ENCODE measurements around the gene ATOH8.

ATOH8 gene

DNA sequence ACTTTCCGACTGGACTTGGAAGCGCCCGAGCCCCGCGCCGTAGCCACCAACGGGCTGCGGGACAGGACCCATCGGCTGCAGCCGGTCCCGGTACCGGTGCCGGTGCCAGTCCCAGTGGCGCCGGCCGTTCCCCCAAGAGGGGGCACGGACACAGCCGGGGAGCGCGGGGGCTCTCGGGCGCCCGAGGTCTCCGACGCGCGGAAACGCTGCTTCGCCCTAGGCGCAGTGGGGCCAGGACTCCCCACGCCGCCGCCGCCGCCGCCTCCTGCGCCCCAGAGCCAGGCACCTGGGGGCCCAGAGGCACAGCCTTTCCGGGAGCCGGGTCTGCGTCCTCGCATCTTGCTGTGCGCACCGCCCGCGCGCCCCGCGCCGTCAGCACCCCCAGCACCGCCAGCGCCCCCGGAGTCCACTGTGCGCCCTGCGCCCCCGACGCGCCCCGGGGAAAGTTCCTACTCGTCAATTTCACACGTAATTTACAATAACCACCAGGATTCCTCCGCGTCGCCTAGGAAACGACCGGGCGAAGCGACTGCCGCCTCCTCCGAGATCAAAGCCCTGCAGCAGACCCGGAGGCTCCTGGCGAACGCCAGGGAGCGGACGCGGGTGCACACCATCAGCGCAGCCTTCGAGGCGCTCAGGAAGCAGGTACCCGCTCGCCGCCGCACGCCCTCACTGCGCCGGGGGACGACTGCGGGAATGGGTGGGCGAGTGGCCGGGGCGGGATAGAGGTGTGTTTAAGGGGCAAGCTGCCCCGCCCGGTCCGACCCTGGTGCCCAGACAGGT, 713 bp downstream of the ATOH8 start:
- peak; percentile 67 for DNase-seq (ENCODE audit: low spot score)

DNA sequence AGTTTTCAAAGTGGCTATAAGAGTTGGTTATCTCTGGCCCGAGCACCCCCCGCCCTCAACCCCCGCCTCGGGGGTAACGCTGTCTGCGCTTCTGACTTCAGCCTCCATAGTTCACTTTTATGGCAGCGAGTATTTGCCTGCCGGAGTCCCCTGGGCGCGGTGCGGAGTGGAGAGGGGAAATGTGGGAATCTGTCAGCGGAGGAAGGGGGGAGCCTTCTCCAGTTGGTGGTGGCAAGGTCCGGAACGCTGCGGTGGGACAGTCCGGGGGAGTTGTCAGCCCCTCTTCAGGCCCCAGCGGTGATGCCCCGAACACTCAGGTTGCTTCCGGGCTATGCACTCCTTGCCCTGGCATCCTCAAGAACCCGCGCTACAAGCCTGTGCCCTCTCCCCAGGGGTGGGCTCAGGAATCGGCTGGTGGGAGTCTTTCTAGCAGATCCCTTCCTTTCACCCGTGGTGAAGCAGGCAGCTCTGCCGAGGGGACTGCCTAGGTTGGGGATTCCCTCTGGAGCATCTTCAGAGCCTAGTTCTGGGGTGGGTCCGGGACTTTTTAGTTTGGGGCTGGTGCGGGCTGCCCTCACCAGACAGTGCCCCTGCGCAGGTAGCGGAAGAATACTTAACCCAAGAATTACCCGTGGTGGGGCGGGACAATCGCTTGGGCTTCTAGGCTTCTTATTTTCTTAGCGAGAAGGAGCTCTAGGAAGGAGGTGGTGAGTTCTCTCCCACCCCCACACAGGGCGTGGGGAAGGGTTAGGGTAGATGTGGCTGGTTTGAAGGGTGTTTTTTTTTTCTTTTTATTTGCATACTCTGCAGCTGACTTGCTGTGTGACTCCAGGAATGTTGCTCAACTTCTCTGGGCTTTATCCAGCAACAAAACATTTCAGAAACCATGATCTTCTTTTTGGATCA, 1.6 kb downstream of the ATOH8 start:
- DNase-seq (ENCODE audit: low spot score) = no peak

DNA sequence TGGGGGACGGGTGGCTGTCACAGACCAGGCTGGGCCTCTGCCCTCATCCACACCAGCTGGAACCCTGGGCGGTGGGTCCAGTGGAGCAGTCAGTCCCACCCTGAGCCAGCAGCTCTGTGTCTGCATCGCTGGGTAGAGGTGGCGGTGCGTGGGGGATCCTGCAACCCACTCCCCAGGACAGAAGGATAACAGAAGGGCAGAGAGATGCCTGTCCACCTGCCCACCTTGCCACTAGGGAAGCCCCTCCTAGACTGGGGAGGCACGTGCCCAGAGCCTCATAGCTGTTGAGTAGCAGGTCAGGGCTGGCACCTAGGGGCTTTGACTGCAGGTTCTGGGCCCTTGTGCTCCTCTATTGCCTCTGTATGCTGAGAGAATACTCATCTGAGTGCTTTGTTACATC, 2.4 kb downstream of the ATOH8 start:
- DNase-seq (ENCODE audit: low spot score) = no peak

DNA sequence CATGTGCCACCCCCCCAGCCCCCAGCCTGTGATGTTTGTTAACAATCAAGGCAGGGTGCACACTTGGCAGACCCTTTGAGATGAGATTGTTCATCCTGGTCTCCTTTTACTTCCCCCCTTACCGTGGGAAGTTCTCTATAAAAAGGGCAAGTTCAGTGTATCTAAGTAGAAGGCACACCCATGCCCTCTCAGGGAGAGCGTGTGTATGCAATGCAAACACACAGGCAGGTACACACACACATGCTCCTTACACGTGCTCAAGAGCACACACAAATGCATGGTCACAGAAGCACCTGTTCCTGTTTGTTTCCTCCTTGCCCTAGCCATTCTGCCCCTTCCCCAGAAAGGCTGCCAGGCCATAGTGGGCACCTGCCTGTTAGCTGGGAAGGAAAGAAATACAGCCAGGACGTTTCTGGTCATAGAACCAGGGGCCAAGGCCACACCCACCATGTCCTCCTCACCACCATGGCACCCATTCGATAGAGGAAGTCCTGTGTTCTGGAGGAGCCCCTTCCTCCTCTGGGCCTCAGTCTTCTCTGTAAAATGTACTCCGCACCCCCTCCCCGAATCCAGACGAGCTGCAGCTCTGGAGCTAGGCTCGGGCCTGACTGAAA, 3.1 kb downstream of the ATOH8 start:
- DNase-seq (ENCODE audit: low spot score) = no peak

DNA sequence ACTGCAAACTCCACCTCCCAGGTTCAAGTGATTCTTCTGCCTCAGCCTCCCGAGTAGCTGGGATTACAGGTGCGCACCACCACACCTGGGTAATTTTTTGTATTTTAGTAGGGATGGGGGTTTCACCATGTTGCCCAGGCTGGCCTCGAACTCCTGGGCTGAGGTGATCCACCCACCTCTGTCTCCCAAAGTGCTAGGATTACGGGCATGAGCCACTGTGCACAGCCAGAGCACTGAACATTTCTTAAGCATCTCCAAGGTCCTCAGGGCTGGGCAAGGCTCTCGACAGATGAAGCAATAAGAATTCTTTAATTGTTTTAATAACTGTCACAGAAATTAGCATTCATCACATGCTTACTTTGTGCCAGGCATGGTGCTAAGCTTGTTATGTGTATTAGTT, 4.1 kb downstream of the ATOH8 start:
- DNase-seq (ENCODE audit: low spot score) = no peak

DNA sequence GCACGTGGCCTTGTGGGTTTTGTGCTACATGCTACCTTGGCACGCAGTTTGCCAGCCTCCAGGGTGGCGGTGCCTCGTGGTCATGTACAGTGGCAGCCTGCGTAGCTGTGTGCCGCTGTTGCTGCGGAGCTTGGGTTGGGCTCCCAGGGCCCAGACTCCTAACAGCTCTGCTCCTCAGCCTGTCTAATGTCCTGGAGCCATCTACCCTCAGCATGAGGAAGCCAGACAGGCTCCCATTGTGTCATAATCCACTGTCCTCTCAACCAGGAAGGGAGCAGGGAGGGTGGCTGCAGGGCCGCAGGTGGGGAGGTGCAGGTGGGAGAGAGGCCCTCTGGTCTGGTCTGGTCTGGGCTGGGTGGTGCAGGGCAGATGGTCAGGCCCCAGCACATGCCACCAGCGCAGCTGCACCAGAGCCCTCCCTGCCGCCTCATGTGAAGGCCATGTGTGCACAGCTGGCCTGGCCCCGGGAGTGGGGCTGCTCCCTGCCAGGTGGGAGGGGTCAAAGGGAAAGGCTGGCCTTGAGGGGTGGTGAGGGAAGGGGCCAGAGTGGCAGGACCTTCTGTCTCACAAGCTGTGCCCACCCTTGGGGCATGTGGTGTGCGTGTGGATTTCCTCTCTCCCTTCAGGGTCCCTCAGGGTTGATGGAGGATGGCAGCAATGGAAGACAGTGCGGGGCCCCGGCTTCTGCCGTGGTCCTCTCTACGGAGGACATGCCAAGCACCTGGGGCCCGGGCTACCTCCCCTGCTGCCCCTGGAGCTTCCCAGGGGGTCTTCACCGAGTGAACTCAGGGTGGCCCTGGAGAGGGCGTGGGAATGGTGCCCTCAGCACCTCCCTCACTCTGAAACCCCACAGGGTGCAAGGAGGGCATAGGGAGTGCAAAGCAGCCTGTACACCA, 4.8 kb downstream of the ATOH8 start:
- no peak for DNase-seq (ENCODE audit: low spot score)

DNA sequence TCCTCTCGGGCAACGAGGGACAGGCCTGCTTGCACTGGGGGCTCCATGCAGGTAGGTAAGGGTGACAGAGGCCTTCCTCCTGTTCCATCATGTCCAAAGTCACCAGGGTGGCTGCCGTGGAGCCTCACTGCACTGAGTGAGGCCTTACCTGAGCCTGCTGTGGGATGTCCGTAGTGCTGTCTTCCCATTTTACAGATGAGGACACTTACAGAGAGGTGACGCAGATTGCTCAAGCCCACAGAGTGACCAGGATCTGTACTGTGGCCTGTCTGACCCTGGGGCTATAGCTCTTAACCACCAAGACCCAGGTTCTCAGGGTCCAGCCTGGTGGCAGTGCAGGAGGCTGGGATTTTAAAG, 5.4 kb downstream of the ATOH8 start:
- DNase-seq (ENCODE audit: low spot score) = no peak

DNA sequence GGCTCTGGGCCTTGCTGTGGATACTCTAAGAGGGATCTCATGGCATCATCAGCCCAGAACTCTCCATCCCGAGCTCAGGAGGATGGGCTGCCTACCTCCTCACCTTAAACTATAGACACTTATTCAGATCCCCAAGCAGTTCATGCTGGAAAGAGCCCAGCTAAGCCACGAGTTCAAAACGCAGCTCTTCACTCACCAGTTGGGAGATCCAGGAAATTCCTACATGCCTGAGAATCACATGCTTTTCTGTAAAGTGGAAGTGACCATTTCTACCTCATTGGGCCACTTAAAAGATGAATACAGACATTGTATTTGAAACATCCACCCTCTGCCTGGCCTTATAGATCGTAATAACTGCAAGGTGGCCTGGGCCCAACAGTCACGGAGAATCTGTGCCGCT, 6.6 kb downstream of the ATOH8 start:
- DNase-seq (ENCODE audit: low spot score) = no peak

DNA sequence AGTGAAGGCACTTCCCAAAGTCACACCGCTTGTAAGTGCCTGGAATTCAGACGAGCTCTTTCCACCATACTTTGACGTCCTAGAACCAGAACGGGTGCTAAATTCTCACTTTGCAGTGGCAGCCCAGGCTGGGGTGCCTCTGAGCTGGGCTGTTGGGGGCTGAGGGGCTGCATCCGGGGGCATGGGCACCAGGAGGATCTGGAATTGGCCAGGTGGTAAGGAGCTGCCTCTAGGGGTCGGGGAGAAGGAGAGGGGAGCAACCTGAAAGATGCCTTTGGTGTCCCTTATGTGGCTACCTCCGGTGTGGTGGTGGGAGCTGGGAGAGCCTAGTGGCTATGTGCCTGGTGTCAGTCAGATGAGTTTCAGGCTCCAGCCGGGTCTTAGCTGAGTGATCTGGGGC, 7.1 kb downstream of the ATOH8 start:
- no peak for DNase-seq (ENCODE audit: low spot score)

DNA sequence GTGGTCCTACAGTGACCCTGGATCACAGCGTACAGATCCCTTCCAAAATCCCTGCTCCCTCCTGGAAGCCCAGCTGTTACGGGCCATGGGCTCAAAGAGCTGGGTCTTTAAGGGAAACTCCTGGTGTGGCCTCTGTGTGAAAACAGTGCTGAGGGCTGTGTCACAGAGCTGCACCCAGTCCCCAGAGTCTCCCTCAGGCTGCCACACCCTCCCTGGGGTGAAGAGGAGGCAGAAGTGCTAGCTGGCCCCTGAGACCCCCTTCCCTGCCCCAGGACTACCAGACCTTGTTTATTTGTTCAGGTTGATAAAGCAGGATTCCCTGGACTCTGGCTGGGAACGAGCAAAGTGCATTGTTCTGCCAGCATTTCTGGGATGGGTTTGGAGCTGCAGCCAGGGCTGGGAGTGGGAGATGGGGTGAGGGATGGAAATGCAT, 7.7 kb downstream of the ATOH8 start:
- no peak for DNase-seq (ENCODE audit: low spot score)

DNA sequence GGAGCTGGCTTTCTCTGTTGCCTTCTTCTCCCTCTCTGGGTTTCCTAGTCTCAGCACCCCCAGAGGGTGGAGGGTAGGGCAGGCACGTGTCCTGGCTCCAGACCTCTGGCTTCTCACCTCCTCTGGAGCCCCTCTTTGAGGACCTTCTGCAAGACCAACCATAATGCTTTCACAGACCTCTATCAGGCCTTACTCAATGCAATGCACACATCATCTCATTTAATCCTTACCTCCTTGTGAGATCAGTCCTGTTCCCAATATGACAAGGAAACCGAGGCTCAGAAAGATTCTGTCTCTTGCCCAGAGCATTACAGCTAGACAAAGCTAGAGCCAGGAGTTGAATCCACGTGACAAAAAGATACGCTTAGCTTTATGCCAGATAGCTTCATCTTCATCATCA, 8.2 kb downstream of the ATOH8 start:
- no peak for DNase-seq (ENCODE audit: low spot score)

DNA sequence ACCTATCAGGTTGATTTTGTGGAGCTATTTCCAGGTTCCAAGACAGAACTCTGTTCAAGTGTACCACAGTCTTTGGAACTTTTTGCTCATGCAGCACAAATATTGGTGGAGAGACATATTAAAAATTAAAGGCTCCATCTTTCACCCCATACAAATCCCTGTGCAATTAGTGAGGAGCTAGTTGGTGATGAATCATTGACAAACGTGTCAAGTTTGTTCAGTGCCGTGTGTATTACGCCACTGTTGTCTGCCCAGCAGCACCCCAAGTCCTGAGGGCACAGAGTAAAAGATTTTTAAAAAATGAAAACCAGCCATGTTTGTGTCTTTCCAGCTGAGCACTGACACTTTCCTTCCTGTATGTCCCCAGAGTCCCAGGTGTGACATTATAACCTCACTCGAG, 9.3 kb downstream of the ATOH8 start:
- DNase-seq (ENCODE audit: low spot score) = no peak

DNA sequence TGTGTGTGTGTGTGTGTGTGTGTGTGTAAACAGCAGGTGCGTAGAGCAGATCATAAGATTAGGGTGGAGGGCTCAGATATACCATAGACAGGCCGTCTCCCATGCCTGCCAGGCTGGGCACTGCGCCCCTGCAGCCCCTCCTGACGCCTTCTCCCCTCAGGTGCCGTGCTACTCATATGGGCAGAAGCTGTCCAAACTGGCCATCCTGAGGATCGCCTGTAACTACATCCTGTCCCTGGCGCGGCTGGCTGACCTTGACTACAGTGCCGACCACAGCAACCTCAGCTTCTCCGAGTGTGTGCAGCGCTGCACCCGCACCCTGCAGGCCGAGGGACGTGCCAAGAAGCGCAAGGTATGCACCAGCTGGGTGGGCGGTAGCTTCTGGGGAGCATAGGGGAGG, 10.0 kb downstream of the ATOH8 start:
- no peak for DNase-seq (ENCODE audit: low spot score)

DNA sequence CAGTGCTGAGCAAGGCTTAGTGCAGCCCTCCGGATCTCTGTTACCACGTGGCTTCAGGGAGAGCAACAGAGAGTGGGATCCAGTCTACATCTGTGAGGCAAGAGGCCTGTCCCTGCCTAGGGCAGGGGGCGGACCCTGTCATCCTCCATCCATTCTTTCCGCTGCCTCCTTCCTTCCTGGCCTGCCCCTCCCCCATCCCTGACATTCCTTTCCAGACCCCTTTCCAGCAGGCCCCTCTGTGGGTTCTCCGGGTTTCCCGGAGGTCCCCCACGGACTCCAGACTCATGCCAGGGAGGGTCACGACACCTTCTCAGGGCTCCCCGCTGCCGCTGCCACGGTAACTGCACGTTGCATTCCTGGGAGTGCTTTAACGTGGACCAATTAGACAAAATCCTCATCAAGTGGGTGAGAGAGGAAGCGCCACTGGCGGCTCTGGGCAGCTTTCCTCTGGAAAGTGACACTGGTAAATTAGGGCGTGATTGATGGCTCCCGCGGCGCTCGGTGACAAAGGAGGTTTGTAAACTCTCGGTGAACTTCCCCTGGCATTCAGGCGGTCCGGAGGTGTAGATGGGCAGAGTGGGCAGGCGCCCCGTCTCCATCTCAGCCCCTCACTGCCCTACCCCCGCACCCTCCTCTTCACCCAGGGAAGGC, 11.4 kb downstream of the ATOH8 start:
- no peak for DNase-seq (ENCODE audit: low spot score)

DNA sequence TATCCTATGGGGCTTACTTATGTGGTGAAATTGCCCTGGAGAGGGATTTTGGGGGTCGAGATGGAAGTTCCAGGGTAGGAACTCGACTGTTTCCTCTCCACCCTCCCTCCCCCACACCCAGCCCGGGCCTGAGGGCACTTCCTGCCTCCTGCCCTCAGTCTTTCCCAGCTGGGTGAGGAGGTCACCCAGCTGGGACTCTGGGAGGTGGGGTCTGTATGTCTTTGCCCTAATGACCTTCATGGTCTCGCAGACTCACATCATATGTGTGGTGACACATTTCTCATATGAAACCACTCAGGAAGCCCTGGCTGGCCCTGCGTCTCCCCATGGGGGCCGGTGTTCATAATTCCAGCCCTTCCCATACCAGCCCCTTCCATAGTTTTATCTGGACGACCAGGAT, 12.4 kb downstream of the ATOH8 start:
- peak; percentile 87 for DNase-seq (ENCODE audit: low spot score)

DNA sequence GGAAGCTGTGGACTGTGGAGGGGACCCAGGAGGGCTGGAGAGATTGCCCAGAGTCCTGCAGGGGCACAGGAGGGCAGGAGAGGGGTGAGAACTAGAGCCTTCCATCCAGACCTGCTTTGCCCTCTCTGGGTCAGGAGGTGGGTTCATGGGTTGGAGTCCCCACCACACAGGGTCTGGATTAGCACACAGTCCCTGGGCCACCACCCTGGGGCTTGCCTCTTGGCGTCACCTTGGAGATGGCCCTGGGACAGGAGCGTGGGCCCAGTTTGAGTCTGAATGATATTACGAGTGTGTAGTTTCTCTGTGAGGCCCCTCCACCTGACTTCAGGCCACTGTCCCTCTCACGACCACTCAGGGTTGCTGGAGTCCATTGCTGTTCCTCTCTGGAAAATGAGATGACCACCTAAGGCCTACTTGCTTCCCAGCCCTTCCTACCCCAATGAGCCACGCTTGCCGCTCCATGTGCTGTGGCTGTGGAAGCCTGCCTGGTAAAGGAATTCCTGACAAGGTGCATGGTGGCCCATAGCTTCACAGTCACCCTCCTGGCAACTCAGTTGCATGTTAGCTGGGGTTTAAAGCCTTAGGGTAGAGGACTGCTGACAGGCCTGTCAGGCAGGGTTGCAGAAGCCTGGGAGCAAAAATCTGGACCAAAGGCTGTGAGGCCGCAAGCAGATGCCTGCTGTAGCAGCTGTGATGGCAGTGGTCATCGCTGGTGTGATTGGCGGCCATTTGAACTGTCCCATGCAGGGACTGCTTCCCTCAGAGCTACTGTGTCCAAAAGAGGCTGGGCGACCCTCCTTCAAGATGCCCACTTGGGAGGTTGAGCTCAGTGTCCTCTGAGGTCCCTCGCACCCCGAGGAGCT, 14.2 kb downstream of the ATOH8 start:
- no peak for DNase-seq (ENCODE audit: low spot score)

DNA sequence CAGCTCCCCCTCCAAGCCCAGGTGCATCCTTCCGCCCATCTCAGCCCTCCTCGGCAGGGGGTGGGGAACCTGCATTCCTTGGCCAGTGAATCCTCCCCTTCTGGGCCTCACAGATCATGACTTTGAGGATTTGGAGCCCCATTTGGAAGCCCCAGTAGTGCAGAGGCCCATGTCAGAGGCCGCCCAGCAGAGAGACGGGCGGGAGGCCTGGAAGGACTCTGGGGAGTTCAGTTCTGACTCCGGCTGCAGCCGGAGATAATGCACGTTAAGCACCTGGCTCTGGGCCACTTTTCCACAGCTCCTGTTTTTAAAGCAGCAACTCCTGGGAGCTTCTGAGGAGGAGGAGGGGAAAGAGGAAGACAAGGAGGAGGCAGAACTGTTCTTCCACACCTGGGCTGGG, 14.9 kb downstream of the ATOH8 start:
- DNase-seq (ENCODE audit: low spot score) = no peak

DNA sequence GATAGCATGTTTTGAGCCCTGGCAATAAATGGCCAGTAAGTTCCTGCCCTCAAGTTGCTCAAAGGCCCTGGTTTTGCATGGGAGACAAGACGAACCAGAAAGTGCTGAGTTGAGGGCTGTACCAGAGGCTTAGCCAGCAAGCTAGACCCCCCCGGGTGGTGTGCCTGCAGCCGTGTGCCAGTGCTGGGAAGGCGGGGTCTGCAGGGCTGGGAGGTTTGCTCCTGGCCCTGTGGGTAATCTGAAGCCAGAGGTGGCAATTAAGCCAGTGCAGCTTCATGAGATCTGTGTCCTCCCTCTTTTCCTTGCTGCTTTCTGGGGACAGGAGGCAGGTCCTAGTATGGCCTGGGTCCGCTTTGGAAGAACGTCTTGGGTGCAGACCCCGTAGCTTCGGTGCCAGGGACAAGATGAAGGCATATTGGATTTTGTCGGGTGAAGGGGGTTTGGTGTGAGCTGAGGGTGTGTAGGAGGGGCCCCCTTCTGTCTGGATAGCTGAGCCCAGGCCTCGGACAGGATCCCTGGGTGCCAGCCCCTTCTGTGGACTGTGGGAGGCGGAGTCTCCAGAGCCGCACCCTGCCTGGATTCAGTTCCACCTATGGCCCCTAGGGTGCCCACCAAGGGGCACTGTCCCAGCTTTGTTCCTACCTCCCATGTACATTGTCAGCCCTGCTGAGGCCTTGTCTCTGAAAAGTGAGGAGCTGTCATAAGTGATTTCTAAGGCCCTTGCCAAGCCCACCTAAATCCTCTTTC, 15.6 kb downstream of the ATOH8 start:
- DNase-seq (ENCODE audit: low spot score) = no peak

DNA sequence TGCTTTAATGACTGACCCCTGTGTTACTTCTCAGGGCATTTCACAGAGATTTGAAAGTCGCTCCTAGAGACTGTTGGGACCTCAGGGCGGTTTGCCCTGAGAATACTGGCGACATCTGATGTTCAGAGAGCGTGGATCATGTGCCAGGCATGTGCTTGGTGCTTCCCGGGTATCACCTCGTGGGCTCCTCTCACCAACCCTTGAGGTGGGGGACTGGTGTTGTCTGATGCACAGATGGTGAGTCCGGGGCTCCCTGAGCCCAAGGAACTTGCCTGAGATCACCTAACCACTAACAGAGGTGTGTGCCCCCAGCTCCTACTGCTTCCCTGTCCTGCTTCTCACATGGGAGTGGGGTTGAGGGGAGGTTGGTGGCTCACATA, 16.2 kb downstream of the ATOH8 start:
- no peak for DNase-seq (ENCODE audit: low spot score)

DNA sequence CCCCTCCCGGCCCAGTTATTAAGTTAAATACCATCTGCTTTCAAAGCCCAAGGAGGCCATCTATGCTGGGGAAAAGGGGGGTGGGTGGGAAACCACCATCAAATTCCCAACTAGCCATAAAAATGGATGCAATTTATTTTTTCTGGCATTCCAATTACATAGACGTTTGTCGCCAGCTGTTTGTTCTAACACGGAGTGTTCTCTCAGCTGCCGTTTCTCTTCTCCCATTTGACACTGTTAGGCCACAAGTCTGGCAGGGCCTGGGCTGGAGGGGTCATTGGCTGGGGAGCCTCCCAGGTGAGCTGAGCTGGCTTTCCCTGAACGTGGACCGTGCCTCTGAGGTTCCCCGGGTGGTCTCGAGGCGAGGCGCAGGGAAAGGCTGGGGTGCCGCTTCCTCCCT, 16.6 kb downstream of the ATOH8 start:
- no peak for DNase-seq (ENCODE audit: low spot score)

Measured in kidney capillary endothelial cell (primary cell).